IPS-NIHi7 (cell line): ENCODE results near the gene BTBD16.

Experiments used
- DNase-seq: peaks from one replicate; pipeline ENCODE4 v3.0.0; 2012; ENCODE audit warnings: mixed read lengths; ENCODE audit errors: extremely low spot score

BTBD16 gene

GRCh38 chr10:122271076-122271475 is at the start of gene BTBD16:
Gene BTBD16, plus strand, starts transcription at chr10:122271296. Its CDS starts 3,786 bp downstream, at chr10:122275082.
- no peak for DNase-seq

- DNase-seq = no peak
Measured at GRCh38 chr10:122221958-122222357, 49.1 kb upstream of the BTBD16 start.

- no peak for DNase-seq
Measured at GRCh38 chr10:122222638-122223037, 48.5 kb upstream of the BTBD16 start.

GRCh38 chr10:122224159-122224558 is 46.9 kb upstream of the BTBD16 start:
- no peak for DNase-seq

- no peak for DNase-seq
Measured at GRCh38 chr10:122225330-122225729, 45.8 kb upstream of the BTBD16 start.

GRCh38 chr10:122227754-122228153 is 43.3 kb upstream of the BTBD16 start:
- DNase-seq = no peak

- no peak for DNase-seq
Measured at GRCh38 chr10:122229666-122230065, 41.4 kb upstream of the BTBD16 start.

GRCh38 chr10:122230222-122230621 is 40.9 kb upstream of the BTBD16 start:
- no peak for DNase-seq

GRCh38 chr10:122232769-122233168 is 38.3 kb upstream of the BTBD16 start:
- DNase-seq = no peak

GRCh38 chr10:122233857-122234348 is 37.2 kb upstream of the BTBD16 start:
- no peak for DNase-seq

GRCh38 chr10:122234416-122234815 is 36.7 kb upstream of the BTBD16 start:
- no peak for DNase-seq

GRCh38 chr10:122236690-122237306 is 34.3 kb upstream of the BTBD16 start:
- DNase-seq = no peak

GRCh38 chr10:122237331-122237990 is 33.6 kb upstream of the BTBD16 start:
- DNase-seq = no peak

- DNase-seq = no peak
Measured at GRCh38 chr10:122239578-122240257, 31.4 kb upstream of the BTBD16 start.

- DNase-seq = no peak
Measured at GRCh38 chr10:122240401-122240800, 30.7 kb upstream of the BTBD16 start.

GRCh38 chr10:122241836-122242235 is 29.3 kb upstream of the BTBD16 start:
- DNase-seq = no peak

GRCh38 chr10:122243550-122243949 is 27.5 kb upstream of the BTBD16 start:
- no peak for DNase-seq

GRCh38 chr10:122244001-122244975 is 26.8 kb upstream of the BTBD16 start:
- DNase-seq = no peak

GRCh38 chr10:122245136-122245535 is 26.0 kb upstream of the BTBD16 start:
- DNase-seq = no peak

- DNase-seq = no peak
Measured at GRCh38 chr10:122245897-122246296, 25.2 kb upstream of the BTBD16 start.

- no peak for DNase-seq
Measured at GRCh38 chr10:122246830-122247520, 24.1 kb upstream of the BTBD16 start.
